Vagina (tissue), 2 donors: Measurements from ENCODE around the gene OLR1. TPM values are rescaled to one million over a fixed set of nuclear protein-coding genes. Genes with fewer than 3 reads are reported as not detected.

Experiments
- DNase-seq, 2 donors: peaks; one replicate each; pipeline ENCODE4 v3.0.0-alpha.2; 2017; ENCODE audit errors: extremely low spot score in 2 of 2
- H3K27ac ChIP-seq: fragments of 200-600 bp; sonication (generic); one replicate; pipeline ENCODE4 v1.5.1; 2019
- H3K27me3 ChIP-seq: fragments of 200-600 bp; sonication (generic); one replicate; pipeline ENCODE4 v1.5.1; 2019
- H3K36me3 ChIP-seq, 2 donors: fragments of 200-600 bp; sonication (generic); one replicate each; pipeline ENCODE4 v1.5.1; 2017 to 2019
- H3K4me1 ChIP-seq: fragments of 200-600 bp; sonication (generic); one replicate; pipeline ENCODE4 v1.5.1; 2019
- H3K4me3 ChIP-seq, 2 donors: fragments of 200-600 bp; sonication (generic); 1 replicate in 1 of 2; 2 replicates in 1 of 2; pipeline ENCODE4 v1.5.1; 2016 to 2019
- H3K9me3 ChIP-seq: fragments of 200-600 bp; sonication (generic); one replicate; pipeline ENCODE4 v1.5.1; 2019
- POLR2A ChIP-seq, 2 donors: fragments of 450-650 bp; IDR thresholded peaks; one replicate each; pipeline ENCODE4 v1.6.1; 2017; ENCODE audit warnings: antibody characterized with exemption in 2 of 2, mild to moderate bottlenecking in 2 of 2, moderate library complexity in 2 of 2
- POLR2AphosphoS5 ChIP-seq, 2 donors: sonication (generic); formaldehyde crosslinking; IDR thresholded peaks; one replicate each; pipeline ENCODE4 v1.9.0; 2017; ENCODE audit warnings: antibody characterized with exemption in 2 of 2, mild to moderate bottlenecking in 2 of 2, low read depth in 1 of 2; ENCODE audit not compliant: insufficient read depth in 1 of 2
- intact Hi-C: fragments of 100-400 bp; cut with DNase I; formaldehyde crosslinking; loops from one replicate; pipeline ENCODE4 v1.15.1; 2023
- total RNA-seq: library from RNA; depleted of rRNA; stranded (reverse); fragments of >200 nt; gene quantifications from one replicate; pipeline ENCODE4 v1.2.3, GENCODE V29; 2016
- TF ChIP-seq, protein P1 (sequence below), 3 experiments: fragments of 450-650 bp in 2 of 3; fragments of 200-600 bp in 1 of 3; sonication (generic) in 1 of 3; IDR thresholded peaks; one replicate each; pipeline ENCODE4 v1.5.1; 2017 to 2019; ENCODE audit warnings: antibody characterized with exemption in 3 of 3, mild to moderate bottlenecking in 2 of 3, moderate library complexity in 2 of 3

OLR1 gene
- total RNA-seq, 1 donor from 2014 or later = not detected

DNA sequence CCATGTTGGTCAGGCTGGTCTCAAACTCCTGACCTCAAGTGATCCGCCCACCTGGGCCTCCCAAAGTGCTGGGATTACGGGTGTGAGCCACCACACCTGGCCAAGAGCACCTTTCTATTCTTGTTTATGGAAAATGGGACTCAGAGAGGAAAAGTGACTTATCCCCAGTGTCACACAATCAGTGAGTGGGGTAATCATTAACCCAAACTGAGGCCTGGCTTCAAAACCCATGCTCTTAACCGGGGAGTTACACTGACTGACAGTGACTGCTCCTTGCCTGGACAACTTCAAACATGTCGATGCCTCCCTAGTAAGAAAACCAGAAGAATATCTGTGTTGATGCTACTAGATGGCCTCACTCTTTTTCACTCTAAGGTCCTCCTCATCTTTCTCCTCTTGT lies 49.2 kb downstream of the OLR1 start:
- DNase-seq = no peak
- Histone ChIP-seq H3K4me1 (no peaks in the 10 kb centered on the region), H3K9me3 (no peaks in the 10 kb centered on the region), H3K36me3 (no peaks in the 10 kb centered on the region), H3K27me3 (no peaks in the 10 kb centered on the region), H3K27ac (no peak overlapping the region), H3K4me3 (no peak overlapping the region)
- intact Hi-C loops = no loop called here
- no peak for TF ChIP-seq POLR2A (IDR thresholded peaks at IDR 0.05)
- TF ChIP-seq POLR2AphosphoS5 (IDR thresholded peaks at IDR 0.05; ENCODE audit: insufficient read depth in 1 of 2, low read depth in 1 of 2) = no peak
- TF ChIP-seq, protein P1, sequence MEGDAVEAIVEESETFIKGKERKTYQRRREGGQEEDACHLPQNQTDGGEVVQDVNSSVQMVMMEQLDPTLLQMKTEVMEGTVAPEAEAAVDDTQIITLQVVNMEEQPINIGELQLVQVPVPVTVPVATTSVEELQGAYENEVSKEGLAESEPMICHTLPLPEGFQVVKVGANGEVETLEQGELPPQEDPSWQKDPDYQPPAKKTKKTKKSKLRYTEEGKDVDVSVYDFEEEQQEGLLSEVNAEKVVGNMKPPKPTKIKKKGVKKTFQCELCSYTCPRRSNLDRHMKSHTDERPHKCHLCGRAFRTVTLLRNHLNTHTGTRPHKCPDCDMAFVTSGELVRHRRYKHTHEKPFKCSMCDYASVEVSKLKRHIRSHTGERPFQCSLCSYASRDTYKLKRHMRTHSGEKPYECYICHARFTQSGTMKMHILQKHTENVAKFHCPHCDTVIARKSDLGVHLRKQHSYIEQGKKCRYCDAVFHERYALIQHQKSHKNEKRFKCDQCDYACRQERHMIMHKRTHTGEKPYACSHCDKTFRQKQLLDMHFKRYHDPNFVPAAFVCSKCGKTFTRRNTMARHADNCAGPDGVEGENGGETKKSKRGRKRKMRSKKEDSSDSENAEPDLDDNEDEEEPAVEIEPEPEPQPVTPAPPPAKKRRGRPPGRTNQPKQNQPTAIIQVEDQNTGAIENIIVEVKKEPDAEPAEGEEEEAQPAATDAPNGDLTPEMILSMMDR (IDR thresholded peaks at IDR 0.05) = no peak

GRCh38 chr12:10121278-10121677 lies 50.7 kb downstream of the OLR1 start:
- no peaks in the 10 kb centered on the region for H3K9me3 ChIP-seq
- no peak overlapping the region for H3K27ac ChIP-seq
- no peaks in the 10 kb centered on the region for H3K4me1 ChIP-seq
- no peak for DNase-seq
- TF ChIP-seq POLR2AphosphoS5 (IDR thresholded peaks at IDR 0.05; ENCODE audit: insufficient read depth in 1 of 2, low read depth in 1 of 2) = no peak
- no peak for TF ChIP-seq POLR2A (IDR thresholded peaks at IDR 0.05)
- TF ChIP-seq, protein P1 (IDR thresholded peaks at IDR 0.05) = no peak
- intact Hi-C loops = no loop called here
- H3K36me3 ChIP-seq = no peaks in the 10 kb centered on the region
- no peak overlapping the region for H3K4me3 ChIP-seq
- no peaks in the 10 kb centered on the region for H3K27me3 ChIP-seq

GRCh38 chr12:10119066-10119465 lies 52.9 kb downstream of the OLR1 start:
- TF ChIP-seq POLR2AphosphoS5 (IDR thresholded peaks at IDR 0.05; ENCODE audit: insufficient read depth in 1 of 2, low read depth in 1 of 2) (no peak), POLR2A (IDR thresholded peaks at IDR 0.05) (no peak)
- TF ChIP-seq, protein P1 (IDR thresholded peaks at IDR 0.05) = no peak
- H3K9me3 ChIP-seq = no peaks in the 10 kb centered on the region
- DNase-seq = no peak
- H3K4me1 ChIP-seq = no peaks in the 10 kb centered on the region
- no peak overlapping the region for H3K27ac ChIP-seq
- no peaks in the 10 kb centered on the region for H3K27me3 ChIP-seq
- H3K36me3 ChIP-seq = no peaks in the 10 kb centered on the region
- H3K4me3 ChIP-seq = no peak overlapping the region
- intact Hi-C loops = no loop called here

- Histone ChIP-seq H3K4me1 (no peaks in the 10 kb centered on the region), H3K36me3 (no peaks in the 10 kb centered on the region), H3K9me3 (no peaks in the 10 kb centered on the region), H3K27ac (no peak overlapping the region), H3K27me3 (no peaks in the 10 kb centered on the region), H3K4me3 (no peak overlapping the region)
- TF ChIP-seq POLR2AphosphoS5 (IDR thresholded peaks at IDR 0.05; ENCODE audit: insufficient read depth in 1 of 2, low read depth in 1 of 2) (peak in 1 of 2 donors; percentile 9), POLR2A (IDR thresholded peaks at IDR 0.05) (no peak)
- intact Hi-C loops = no loop called here
- DNase-seq = no peak
These were observed 56.0 kb downstream of the OLR1 start for GRCh38 chr12:10115890-10116289.

DNA sequence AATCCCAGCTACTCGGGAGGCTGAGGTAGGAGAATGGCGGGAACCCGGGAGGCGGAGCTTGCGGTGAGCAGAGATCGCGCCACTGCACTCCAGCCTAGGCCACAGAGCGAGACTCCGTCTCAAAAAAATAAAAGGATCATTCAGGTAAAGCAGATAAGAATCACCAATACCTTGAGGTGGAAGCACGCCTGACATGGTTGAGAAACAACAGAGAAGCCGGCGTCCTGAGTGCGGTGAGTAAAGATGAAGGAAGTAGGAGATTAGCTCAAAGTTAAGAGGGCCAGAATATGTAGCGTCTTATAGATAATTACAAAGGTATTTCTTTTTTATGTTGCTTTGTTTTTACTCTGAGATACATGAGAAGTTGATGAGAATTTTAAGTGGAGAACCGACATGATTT lies 56.6 kb downstream of the OLR1 start:
- no peaks in the 10 kb centered on the region for H3K27me3 ChIP-seq
- no peak overlapping the region for H3K27ac ChIP-seq
- H3K9me3 ChIP-seq = no peaks in the 10 kb centered on the region
- no peaks in the 10 kb centered on the region for H3K36me3 ChIP-seq
- no peak for TF ChIP-seq POLR2AphosphoS5 (IDR thresholded peaks at IDR 0.05; ENCODE audit: insufficient read depth in 1 of 2, low read depth in 1 of 2)
- no peak for TF ChIP-seq POLR2A (IDR thresholded peaks at IDR 0.05)
- TF ChIP-seq, protein P1 (IDR thresholded peaks at IDR 0.05) = no peak
- DNase-seq = no peak
- no peaks in the 10 kb centered on the region for H3K4me1 ChIP-seq
- no peak overlapping the region for H3K4me3 ChIP-seq
- intact Hi-C loops = no loop called here
